HG03520 (cell line): ENCODE results near the gene FBP2.
"Not testable (repeated sequence)": the region's sequence is repeated elsewhere in the genome, so short reads cannot be mapped to it uniquely, and the experiment has no call there.

Experiments used
- ATAC-seq: cut with Tn5 transposase; IDR thresholded peaks from one replicate; pipeline ENCODE4 v1.9.1; 2021; ENCODE audit warnings: mild to moderate bottlenecking, moderate library complexity; ENCODE audit not compliant: unreplicated experiment

The FBP2 gene

DNA sequence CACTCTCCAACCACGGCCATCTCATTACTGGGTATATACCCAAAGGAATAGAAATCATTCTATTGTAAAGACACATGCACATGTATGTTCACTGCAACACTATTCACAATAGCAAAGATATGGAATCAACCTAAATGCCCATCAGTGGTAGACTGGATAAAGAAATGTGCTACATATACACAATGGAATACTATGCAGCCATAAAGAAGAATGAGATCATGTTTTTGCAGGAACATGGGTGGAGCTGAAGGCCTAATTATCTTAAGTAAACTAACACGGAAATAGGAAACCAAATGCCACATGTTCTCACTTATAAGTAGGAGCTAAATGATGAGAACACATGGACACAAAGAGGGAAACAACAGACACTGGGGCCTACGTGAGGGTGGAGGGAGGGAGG lies 29.3 kb downstream of the FBP2 start:
- not testable (repeated sequence) for ATAC-seq

DNA sequence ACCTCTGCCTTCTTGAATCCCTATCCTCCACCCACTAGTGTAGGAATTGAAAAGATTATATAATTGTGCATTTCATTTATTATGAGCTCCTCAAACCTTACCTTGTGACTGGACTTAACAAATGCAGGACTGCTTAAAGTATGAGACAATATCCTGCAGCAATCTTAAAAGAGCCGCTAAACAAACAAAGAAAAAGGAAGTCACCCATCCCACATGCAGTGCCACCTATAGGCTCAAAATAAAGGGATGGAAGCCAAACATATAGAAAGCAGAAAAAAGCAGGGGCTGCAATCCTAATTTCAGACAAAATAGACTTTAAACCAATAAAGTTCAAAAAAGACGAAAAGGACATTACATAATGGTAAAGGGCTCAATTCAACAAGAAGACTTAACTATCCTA lies 30.1 kb downstream of the FBP2 start:
- no peak for ATAC-seq

DNA sequence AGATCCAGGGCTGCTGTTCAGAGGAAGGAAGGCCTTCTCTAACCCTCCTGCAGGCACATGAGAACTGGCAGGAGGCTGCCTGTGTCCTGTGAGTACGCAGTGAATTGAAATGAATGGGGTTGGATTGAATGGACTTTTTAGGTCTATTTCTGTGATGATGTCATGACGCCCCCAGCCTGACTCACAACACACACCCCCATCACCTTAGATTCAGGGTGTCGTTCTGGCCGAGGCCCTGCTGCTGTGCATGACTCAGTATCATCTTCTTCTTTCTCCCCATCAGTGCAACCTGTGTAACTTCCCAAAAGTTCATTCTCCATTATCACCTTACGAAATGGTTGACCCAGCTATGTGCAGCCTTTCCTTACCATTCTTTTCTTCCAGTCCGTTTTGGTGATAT lies 33.4 kb downstream of the FBP2 start:
- no peak for ATAC-seq

DNA sequence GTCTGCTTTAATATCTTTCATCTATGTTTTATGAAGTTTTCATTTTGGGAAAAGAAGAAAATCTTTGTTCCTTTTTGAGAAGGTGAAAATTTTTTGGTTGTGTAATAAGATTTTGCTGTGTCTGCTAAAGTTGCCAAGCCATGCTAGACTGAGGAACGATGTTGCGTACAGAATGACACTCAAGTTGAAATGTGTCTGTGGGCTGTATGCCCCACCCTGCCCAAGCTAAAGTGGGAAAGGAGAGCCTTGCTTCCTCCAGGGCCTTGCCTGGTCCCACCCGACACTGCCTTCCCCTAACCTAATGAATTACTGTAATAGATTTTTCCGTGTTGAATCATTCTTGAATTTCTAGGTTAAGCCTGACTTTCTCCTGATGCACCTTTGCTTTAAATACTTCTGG lies 36.2 kb downstream of the FBP2 start:
- no peak for ATAC-seq

DNA sequence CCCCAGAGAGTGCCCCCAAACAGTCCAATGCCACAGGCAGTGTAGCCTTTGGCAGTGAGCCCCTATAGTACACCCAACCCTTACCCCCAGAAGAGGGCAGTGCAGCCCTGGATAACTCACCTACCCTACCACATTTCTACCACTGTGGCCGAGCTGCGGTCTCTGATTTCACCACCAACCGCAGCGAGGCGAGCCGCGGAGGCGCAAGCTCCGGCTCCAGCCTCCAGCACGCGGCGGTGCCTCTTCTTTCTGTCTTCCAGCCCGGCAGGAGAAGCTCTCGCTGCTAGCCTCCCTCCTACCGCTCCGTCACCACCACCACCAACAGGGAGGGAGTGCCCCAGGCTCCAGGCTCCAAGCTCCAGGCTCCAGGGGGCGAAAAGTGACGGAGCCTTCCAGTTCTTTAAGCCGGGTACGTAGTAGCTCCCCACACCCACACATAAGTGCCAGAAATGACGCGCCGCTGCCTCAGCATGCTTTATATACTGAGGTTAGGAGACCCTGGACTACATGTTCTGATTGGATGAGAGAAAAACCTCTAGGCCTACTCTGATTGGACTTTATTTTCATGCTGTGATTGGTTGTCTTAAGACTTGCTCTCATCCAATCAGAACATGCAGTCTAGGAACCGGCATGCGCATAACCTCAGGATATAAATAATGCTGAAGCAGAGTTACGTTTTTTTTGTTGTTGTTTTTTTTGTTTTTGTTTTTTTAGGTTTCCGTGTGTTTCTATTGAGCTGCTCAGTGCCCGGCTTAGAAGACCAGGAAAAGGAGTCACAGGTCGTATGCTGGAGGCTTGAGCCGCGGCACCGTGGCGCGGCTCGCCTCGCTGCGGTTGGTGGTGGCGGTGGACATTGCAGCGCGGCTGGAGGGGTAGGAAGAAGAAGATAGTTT lies 38.9 kb downstream of the FBP2 start, which contains the start of gene PCAT7:
TSS of gene PCAT7 (plus strand) at position 645 of the 893 bp plus-strand sequence.
- ATAC-seq, result no peak

DNA sequence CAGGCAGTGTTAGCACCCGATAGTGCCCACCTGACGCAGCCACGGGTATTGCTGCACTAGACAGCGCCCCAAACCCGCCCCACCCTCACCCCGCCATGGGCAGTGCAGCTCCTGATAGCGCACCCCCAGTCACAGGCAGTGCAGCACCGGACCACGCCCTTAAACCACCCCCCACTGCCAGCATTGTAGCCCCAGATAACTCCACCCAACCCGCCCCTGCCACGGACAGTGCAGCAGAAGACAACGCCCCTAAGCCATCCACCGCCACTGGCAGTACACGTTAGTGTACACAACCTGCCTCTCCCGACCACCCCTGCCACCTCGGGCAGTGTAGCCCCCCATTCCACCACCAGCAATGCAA lies 39.6 kb downstream of the FBP2 start:
- no peak for ATAC-seq

DNA sequence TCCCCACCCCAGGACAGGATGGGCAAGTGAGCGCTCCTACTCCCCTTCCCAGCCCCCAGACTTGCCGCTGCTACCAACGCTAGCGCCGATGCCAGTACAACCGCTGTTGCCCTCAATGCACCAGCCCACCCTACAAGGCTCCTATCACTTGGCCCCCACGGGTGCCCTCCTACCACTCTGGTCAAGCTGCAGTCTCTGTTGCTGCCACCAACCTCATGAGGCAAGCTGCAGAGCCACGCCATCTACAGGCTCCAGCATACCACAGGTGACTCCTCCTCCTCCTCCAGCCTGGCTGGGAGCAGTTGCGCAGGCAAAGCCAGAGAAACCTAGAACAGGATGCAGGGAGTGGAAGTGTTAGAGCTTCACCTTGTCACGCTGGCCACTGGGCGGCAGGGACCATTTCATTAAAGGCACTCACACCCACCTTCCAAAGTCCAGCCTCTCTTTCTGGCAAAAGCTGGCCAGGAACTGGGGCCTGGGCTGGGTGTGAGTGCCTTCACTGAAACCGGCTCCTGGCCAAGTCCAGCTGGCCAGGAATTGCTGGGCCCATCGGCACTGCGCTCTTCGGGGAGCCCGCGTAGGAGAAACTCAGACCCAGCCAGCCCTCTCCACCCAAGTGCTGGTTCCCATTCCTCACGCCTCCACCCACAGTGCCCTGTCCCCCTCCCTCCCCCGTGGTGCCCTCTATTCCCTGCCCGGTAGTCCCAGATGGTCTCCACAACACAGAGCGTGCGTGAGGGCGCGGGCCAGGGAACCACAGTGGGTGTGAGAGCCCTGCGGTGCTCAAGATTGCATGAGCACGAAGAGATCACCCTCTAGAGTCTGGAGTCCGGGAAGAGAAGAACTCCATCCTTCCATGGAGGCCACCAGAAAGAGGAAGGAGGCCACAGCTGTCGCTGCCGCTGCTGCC lies 40.3 kb downstream of the FBP2 start:
- ATAC-seq, result no peak

DNA sequence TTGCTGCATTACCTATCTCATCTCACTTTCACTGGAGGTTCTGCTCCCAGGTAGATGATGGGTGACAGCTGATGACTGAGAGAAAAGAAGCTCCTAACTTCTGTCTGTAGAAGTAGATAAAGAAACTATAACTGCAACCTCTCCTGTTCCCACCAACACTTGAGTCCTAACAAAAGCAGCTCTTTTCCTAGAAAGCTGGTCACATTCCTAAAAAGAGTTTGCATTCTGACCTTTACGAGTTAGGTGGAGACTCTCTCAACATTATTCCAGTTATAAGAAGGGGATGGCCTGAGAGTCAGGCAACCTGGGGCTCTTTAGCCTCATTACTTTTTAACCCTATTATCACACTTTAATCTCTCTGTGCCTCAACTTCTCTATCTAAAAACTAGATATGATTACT lies 47.7 kb downstream of the FBP2 start:
- no peak for ATAC-seq

DNA sequence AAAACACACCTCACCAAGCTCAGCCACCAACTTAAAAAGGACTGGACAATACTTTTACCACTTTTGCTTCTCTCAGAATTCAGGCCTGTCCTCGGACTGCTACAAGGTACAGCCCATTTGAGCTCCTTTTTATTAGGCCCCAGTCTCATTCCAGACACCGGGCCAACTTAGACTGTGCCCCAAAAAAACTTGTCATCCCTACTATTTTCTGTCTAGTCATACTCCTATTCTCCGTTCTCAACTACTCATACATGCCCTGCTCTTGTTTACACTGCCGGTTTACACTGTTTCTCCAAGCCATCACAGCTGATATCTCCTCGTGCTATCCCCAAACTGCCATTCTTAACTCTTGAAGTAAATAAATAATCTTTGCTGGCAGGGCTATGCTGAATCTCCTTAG lies 49.3 kb downstream of the FBP2 start:
- not testable (repeated sequence) for ATAC-seq

DNA sequence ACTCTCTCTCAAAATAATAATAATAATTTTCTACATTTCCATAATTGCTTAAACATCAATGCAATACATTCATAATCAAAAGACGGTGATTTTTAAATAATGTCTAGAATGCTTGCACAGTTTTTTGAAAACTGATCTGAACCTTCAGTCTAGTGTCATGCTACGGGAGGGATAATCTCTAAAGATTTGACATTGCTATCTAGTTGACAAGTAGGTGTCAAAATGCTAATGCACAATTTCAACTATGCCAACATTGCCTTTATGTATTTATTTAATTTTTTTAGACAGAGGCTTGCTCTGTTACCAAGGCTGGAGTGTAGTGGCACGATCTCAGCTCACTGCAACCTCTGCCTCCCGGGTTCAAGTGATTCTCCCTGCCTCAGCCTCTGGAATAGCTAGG lies 54.7 kb downstream of the FBP2 start:
- no peak for ATAC-seq

DNA sequence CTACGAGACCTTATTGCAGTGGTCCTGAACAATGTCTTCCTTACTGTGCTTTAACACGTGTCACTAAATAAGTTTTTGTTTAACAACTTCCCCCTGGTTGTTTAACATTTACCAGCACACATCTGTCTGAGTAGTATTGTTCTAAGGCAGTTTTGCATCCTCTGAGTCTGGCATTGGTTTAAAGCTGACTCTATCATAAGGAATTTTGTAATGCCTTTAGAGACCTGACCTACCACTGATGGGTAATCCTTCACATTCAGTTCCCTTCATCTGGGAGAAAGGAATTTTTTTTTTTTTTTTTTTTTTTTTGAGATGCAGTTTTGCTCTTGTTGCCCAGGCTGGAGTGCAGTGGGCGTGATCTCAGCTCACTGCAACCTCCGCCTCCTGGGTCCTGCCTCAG lies 58.7 kb downstream of the FBP2 start:
- ATAC-seq, result no peak

DNA sequence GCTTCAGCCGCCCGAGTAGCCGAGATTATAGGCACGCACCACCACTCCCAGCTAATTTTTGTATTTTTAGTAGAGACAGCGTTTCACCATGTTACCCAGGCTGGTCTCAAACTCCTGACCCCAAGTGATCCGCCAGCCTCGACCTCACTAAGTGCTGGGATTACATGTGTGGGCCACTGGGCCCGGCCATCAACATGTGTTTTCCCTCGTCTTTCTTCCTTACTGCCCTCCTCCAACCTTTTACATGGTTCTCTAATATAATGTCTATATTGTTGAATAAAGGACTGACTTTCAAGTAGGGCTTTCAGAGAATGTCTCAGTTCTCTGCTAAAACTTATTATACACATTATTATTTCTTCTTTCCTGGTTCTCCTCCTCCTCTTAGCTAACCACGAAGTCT lies 60.0 kb downstream of the FBP2 start:
- no peak for ATAC-seq

DNA sequence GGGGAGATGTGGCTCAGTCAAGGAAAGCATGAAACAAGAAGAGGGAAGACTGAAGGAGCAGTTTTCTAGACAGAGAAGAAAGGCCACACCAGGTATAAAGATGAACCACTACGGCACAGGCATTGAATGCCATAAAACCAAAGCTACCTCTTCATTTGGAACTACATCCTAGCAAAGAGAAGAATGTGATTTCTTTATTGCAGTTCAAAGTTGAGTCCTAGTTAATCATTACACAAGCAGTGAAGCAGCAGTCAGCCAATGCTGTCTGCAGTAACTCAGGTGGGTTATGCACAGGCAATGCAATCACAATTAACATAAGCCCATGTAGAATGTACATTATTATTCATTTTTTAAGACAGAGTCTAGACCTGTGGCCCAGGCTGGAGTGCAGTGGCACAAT lies 60.5 kb downstream of the FBP2 start:
- no peak for ATAC-seq

DNA sequence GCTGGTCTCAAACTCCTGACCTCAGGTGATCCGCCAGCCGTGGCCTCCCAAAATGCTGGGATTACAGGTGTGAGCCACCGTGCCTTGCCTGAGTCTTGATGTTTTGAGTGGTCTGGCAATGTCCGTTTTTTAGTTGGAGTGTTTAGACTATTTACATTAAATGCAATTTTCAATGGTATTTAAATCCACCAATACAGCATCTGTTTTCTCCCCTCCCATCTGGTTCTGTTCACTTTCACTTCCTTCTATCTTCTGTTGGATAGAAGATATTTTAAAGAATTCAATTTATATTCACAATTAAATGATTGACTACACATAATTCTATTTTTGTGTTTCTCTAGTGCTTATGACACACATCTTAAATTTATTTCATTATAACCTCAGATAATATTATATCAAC lies 64.7 kb downstream of the FBP2 start:
- no peak for ATAC-seq

DNA sequence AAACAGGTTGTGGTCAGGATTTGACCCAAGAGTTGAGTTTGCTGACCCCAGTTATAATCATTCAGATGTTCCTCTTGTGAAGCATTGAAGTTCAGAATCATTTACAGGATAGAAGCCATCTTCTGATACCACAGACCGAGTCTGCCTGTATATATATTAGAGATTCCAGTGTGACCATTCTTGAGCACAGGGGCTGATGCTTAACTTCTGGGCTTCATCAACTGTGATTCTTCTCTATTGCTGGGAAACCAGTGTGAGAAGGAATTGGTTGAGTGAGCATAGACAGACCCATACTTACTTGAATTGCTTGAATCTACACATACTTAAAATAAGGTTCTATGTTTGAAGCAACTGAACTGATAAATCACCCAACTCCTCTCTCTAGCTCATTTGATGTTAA lies 66.7 kb downstream of the FBP2 start:
- ATAC-seq, result no peak

DNA sequence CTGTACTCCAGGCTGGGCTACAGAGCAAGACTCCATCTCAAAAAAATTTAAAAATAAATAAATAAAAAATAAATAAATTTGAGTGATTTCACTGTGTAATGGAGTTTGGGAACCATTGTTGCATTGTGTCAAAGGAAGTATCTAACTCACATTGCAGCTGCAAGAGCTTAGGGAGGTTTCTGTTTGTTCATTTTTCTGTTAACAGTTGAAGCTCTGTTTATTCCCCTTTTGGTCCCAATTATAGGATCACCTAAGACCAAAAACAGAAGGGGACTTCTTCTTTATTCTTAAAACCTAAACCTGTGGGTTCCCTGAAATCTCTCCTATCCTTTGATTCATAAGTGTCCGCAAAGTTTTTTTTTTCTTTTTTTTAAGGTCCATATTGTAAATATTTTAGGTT lies 67.4 kb downstream of the FBP2 start:
- no peak for ATAC-seq

DNA sequence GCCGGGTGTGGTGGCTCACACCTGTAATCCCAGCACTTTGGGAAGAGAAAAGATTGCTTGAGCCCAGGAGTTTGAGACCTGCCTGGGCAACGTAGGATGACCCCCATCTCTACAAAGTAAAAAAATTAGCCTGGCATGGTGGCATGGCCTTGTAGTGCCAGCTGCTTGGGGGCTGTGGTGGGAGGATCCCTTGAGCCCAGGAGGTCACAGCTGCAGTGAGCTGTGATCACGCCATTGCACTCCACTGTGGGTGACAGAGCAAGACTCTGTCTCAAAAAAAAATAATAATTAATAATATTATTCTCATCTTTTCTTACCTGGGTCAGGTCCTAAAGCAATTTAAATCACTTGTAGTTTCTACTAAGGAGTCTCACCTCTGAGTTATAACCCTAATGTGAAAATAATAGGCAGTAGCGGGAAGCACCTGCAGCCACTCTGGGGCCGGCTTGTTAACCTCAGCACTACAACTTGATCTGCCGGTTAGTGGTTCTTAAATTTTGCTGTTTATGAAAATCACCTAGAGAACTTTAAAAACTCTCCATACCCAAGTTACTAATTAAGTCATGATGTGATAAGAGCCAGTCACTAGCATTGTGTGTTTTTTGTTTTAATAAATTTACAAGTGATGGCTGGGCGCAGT lies 68.1 kb downstream of the FBP2 start:
- ATAC-seq, result no peak

DNA sequence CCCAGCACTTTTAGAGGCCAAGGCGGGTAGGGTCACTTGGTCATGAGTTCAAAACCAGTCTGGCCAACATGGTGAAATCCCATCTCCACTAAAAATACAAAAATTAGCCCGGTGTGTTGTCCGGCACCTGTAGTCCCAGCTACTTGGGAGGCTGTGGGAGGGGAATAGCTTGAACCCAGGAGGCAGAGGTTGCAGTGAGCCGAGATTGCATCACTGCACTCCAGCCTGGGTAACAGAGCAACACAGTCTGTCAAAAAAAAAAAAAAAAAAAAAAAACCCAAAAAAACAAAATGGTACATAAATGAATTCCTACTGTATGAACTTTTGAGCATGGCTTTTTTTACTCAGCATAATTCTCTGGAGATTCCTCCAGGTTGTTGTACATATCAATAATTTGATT lies 76.4 kb downstream of the FBP2 start:
- ATAC-seq, result no peak

DNA sequence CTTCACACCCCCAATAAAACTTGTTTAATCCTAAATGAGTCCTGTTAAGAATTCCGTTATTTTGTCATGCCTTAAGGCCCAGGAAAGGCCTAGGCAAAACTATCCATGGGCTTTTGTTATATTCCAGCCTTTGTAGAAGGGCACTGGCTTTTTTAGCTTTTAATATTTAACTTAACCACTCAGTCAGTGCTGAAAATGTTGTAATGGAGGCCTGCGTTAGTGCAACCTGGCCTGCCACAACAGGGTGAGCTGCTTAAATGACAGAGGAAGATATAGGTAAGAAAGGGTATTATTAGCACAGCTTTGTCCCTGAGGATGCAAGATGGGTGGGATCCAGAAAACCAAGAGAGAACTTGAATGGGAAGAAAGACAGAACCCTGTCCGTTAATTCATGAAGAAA lies 78.9 kb downstream of the FBP2 start:
- ATAC-seq, result no peak

DNA sequence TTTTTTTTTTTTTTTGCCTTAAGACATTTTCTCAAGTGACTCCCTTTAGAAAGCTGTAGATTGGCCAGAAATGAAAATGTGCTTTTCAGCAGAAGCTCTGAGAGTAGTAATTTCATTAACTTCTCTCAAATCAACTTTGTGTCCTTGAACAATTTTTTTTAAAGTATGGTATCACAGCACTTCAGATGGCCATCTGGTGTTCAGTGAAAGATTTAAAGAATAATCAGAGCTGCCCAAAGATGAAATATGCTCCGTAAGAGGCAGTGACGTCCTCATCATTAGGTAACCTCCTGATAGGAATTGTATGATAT lies 81.7 kb downstream of the FBP2 start:
- ATAC-seq, result no peak

DNA sequence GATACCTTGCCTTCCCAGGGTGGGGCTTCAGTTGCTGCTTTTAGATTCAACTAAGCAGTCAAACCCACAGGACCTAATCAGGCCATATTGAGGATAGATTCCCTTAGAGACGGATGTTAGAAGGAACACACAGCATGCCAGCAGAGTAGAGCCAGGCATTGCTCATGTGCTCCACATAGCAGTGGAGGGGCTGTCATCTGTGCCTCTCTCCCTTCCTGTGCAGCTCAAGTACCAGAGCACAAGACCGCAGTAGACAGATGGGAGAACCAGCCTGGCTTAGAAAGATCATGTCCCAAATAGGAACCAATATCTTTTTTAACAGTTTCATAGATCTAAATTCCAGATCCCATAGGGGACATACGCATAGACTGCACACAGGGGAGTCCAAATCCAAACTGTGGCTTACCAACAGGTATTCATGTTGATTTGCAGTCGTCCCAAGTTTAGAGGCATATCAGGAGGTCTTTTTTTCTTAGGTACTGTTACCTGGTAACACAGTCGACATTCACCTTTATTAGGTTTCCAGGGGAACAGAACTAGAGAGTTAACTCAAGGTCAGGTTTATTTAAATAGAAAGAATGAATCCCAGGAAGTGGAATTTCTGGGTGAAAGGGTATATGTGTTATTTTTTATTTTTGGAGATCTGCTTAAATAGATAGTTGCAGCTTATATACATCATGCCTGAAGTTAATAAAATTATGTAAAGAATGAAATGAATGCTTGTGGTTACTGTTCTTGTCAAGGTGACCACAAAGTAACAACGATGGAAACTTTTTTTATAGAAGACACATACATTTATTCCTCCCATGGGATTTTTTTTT lies 82.3 kb downstream of the FBP2 start:
- no peak for ATAC-seq
